Right lobe of liver (tissue), 6 donors: ENCODE measurements around the gene DUS4L. TPM values are rescaled to one million over a fixed set of nuclear protein-coding genes. Genes with fewer than 3 reads are reported as not detected.

ENCODE experiments used
- ATAC-seq, 4 donors: fragments of 200-7000 bp; cut with Tn5 transposase; one replicate each; pipeline ENCODE4 v1.9.1; 2020; ENCODE audit warnings: mild to moderate bottlenecking in 4 of 4, moderate library complexity in 4 of 4
- DNase-seq, 3 donors: peaks; one replicate each; pipeline ENCODE4 v3.0.0-alpha.2; 2020
- H3K27ac ChIP-seq, 3 donors: fragments of 200-600 bp; one replicate each; pipeline ENCODE4 v1.8.0; 2022
- H3K27me3 ChIP-seq, 2 donors: fragments of 200-600 bp; one replicate each; pipeline ENCODE4 v1.8.0; 2022
- H3K36me3 ChIP-seq, 4 donors: fragments of 200-600 bp; sonication (generic) in 1 of 4; one replicate each; pipeline versions ENCODE4 v1.5.1 to v1.8.0; 2017 to 2022; ENCODE audit warnings: control low read depth in 1 of 4
- H3K4me1 ChIP-seq, 4 donors: fragments of 200-600 bp; sonication (generic) in 1 of 4; one replicate each; pipeline versions ENCODE4 v1.5.1 to v1.8.0; 2017 to 2022; ENCODE audit warnings: control low read depth in 1 of 4
- H3K4me3 ChIP-seq, 3 donors: fragments of 200-600 bp; one replicate each; pipeline ENCODE4 v1.8.0; 2022
- H3K9me3 ChIP-seq, 4 donors: fragments of 200-600 bp; sonication (generic) in 1 of 4; one replicate each; pipeline versions ENCODE4 v1.5.1 to v1.8.0; 2017 to 2022; ENCODE audit warnings: control low read depth in 1 of 4
- POLR2A ChIP-seq: fragments of 450-650 bp; IDR thresholded peaks from one replicate; pipeline ENCODE4 v1.6.1; 2017; ENCODE audit warnings: antibody characterized with exemption, mild to moderate bottlenecking
- WGBS: methylation state at CpG from one replicate; pipeline ENCODE4 v1.1.6; 2018; ENCODE audit warnings: low coverage, low lambda C conversion rate; ENCODE audit not compliant: insufficient coverage; ENCODE audit errors: missing lambda C conversion rate; 5-methylcytosine and 5-hydroxymethylcytosine counted together
- intact Hi-C, 2 donors: fragments of 100-400 bp; cut with DNase I; formaldehyde crosslinking; loops; one replicate each; pipeline versions ENCODE4 v1.11.2 to v1.14.1; 2022
- long read RNA-seq: library from polyadenylated mRNA; unstranded; transcript quantifications from one replicate; pipeline ENCODE4 v2.0.0, GENCODE V29; 2019
- total RNA-seq, 6 experiments: library from RNA; depleted of rRNA in 2 of 6; stranded (reverse); fragments of >200 nt in 2 of 6; fragmentation: NEBNext Ultra II Directional in 3 of 6; extraction: Animal tissue kit (Norgen Biotek cat#: 25700) in 3 of 6; gene quantifications; one replicate each; pipeline versions ENCODE4 v1.1.0 to v1.2.4, GENCODE V29; 2016 to 2023
- TF ChIP-seq, protein P1 (sequence below), 4 donors: fragments of 200-600 bp in 3 of 4; fragments of 450-650 bp in 1 of 4; IDR thresholded peaks; one replicate each; pipeline versions ENCODE4 v1.5.1 to v1.8.0; 2016 to 2022; ENCODE audit warnings: antibody characterized with exemption in 4 of 4, mild to moderate bottlenecking in 2 of 4
- donor health status: DM: no; HTN: yes; CAD: no.
- donor health status: DM: no; HTN: no; CAD: no.
- donor health status: DM: no; HTN: no; CAD: no.
- donor health status: DM: no; HTN: yes; CAD: no.
- donor health status: DM: no; HTN: yes; CAD: no.

DUS4L gene, protein sequence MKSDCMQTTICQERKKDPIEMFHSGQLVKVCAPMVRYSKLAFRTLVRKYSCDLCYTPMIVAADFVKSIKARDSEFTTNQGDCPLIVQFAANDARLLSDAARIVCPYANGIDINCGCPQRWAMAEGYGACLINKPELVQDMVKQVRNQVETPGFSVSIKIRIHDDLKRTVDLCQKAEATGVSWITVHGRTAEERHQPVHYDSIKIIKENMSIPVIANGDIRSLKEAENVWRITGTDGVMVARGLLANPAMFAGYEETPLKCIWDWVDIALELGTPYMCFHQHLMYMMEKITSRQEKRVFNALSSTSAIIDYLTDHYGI
- total RNA-seq = 1 to 10 TPM; 2.3 to 6.1 (median 3.4) TPM
- long read RNA-seq, partial matches to known transcripts = 1 of 2 reads
- long read RNA-seq, other reads (novel, unspliced or antisense) = 0 of 2 reads

GRCh38 chr7:107563775-107564552 is at the start of gene DUS4L, which contains the start of gene COG5:
TSS of gene DUS4L (plus strand) at chr7:107563971. CDS start at chr7:107567071, 3,100 bp downstream.
TSS of gene COG5 (minus strand) at chr7:107563920. CDS start at chr7:107563896, 24 bp downstream.
- peak within 1 kb of the TSS; percentile 85 to 95 (median 91) for H3K4me3 ChIP-seq
- H3K9me3 ChIP-seq = no peaks in the 10 kb centered on the region
- H3K4me1 ChIP-seq = peaks cover 0 to 14% (median 7%) of the 10 kb centered on the region in 4 donors
- peak within 1 kb of the TSS; percentile 85 to 95 (median 93) for H3K27ac ChIP-seq
- 0% methylated on average over 12 of the region's 55 CpGs for WGBS
- H3K36me3 ChIP-seq = no peaks in the 10 kb centered on the region
- intact Hi-C loops = no loop called here
- DNase-seq (peak; percentile 86 to 89 (median 88)), ATAC-seq (peak; percentile 94 to 96 (median 94))
- TF ChIP-seq, protein P1, sequence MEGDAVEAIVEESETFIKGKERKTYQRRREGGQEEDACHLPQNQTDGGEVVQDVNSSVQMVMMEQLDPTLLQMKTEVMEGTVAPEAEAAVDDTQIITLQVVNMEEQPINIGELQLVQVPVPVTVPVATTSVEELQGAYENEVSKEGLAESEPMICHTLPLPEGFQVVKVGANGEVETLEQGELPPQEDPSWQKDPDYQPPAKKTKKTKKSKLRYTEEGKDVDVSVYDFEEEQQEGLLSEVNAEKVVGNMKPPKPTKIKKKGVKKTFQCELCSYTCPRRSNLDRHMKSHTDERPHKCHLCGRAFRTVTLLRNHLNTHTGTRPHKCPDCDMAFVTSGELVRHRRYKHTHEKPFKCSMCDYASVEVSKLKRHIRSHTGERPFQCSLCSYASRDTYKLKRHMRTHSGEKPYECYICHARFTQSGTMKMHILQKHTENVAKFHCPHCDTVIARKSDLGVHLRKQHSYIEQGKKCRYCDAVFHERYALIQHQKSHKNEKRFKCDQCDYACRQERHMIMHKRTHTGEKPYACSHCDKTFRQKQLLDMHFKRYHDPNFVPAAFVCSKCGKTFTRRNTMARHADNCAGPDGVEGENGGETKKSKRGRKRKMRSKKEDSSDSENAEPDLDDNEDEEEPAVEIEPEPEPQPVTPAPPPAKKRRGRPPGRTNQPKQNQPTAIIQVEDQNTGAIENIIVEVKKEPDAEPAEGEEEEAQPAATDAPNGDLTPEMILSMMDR (IDR thresholded peaks at IDR 0.05) = no peak
- TF ChIP-seq POLR2A = peak; percentile 68
- no peaks in the 10 kb centered on the region for H3K27me3 ChIP-seq

DNA sequence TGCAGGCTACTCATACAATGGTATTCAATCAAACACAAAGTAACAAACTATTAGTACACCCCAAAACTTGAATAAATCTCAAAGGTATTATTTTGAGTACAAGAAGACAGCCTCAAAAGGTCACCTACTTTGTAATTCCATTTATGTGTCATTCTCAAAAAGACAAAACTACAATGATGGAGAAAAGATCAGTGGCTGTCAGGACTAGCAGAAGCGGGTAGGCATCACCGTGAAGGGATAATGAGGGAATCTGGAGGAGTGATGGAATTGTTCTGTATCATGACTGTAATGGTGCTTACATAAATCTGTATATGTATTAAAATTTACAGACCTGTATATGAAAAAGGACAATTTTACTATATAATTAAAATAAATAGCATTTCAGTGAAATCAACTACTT is 37.1 kb upstream of the DUS4L start:
- no peaks in the 10 kb centered on the region for H3K36me3 ChIP-seq
- no peak for DNase-seq
- WGBS = 91% methylated on average over 2 of the region's 2 CpGs
- H3K4me1 ChIP-seq = no peaks in the 10 kb centered on the region
- TF ChIP-seq, protein P1 (IDR thresholded peaks at IDR 0.05) = no peak
- TF ChIP-seq POLR2A = no peak
- H3K9me3 ChIP-seq = no peaks in the 10 kb centered on the region
- no peak for ATAC-seq
- no peak overlapping the region for H3K27ac ChIP-seq
- H3K27me3 ChIP-seq = no peaks in the 10 kb centered on the region
- intact Hi-C loops = no loop called here
- H3K4me3 ChIP-seq = no peak overlapping the region

DNA sequence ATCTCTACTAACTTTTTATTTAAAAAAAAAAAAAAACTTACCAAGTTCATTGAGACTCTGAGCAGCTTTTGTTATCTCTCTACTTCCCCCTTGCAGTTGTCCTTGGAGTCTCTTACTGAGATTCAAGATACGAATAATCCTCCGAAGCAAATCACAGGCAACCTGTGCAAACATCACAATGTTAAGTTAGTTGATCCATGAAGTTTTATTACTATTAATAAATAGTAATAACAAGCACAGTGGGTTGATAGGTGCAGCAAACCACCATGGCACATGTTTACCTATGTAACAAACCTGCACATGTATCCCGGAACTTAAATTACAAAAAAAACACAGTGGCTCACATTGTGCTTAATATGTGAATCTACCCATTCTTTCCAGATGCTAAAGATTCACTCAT is 36.6 kb upstream of the DUS4L start:
- DNase-seq (no peak), ATAC-seq (no peak)
- Histone ChIP-seq H3K9me3 (no peaks in the 10 kb centered on the region), H3K4me3 (no peak overlapping the region), H3K27me3 (no peaks in the 10 kb centered on the region), H3K36me3 (no peaks in the 10 kb centered on the region), H3K27ac (no peak overlapping the region), H3K4me1 (no peaks in the 10 kb centered on the region)
- 94% methylated on average over 3 of the region's 3 CpGs for WGBS
- TF ChIP-seq POLR2A = no peak
- TF ChIP-seq, protein P1 (IDR thresholded peaks at IDR 0.05) = no peak
- intact Hi-C loops = no loop called here

DNA sequence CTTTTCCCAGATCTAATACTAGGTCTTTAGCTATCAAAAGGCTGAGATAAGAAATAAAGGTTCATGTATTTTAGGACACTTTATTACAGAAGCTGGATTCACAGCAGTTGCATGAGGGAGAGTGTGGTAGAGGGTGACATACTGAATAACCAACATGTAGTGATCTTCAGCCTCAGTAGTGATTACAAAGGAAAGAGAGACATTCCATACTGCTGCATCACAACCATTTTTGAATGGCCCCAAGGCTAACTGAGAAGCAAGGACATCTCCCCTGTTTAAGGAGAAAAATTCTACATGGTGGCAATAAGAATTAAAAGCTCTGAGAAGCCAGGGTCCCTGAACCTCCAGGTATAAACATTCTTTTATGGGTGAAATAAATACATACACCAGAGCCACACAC is 35.3 kb upstream of the DUS4L start:
- no peaks in the 10 kb centered on the region for H3K4me1 ChIP-seq
- no peak overlapping the region for H3K27ac ChIP-seq
- intact Hi-C loops = no loop called here
- no peaks in the 10 kb centered on the region for H3K27me3 ChIP-seq
- DNase-seq (no peak), ATAC-seq (no peak)
- no peaks in the 10 kb centered on the region for H3K9me3 ChIP-seq
- H3K4me3 ChIP-seq = no peak overlapping the region
- no peaks in the 10 kb centered on the region for H3K36me3 ChIP-seq
- TF ChIP-seq POLR2A = no peak
- TF ChIP-seq, protein P1 (IDR thresholded peaks at IDR 0.05) = no peak
